Caco-2 (cell line): ENCODE measurements around the gene KLHL36. TPM values are rescaled to one million over a fixed set of nuclear protein-coding genes. Genes with fewer than 3 reads are reported as not detected.

Source experiments
- BruUV-seq: library from RNA; stranded (reverse); fragments of 400-500 nt; replicated peaks from 2 replicates; lab custom pipeline; 2021; lab: Mats Ljungman, UMichigan
- CTCF ChIA-PET: fragments of 300-600 bp; sonication (Branson Sonifier 250); formaldehyde crosslinking; loops from one replicate; lab custom pipeline; 2022; ENCODE audit warnings: antibody characterized with exemption; lab: Charles Lee
- POLR2A ChIA-PET: fragments of 300-600 bp; sonication (Branson Sonifier 250); formaldehyde crosslinking; loops from one replicate; lab custom pipeline; 2022; ENCODE audit warnings: antibody characterized with exemption; lab: Charles Lee
- DNase-seq, 2 experiments: peaks; one replicate each; pipeline versions ENCODE4 v3.0.0 to v3.0.0-alpha.2; 2020 to 2022
- H3K27me3 ChIP-seq: replicated peaks from 2 replicates; pipeline ENCODE4 v1.6.0; 2011; ENCODE audit warnings: low read length; ENCODE audit not compliant: control insufficient read depth, insufficient read depth
- H3K36me3 ChIP-seq: 2 replicates; pipeline ENCODE4 v1.5.1; 2011; ENCODE audit warnings: low read length; ENCODE audit not compliant: control insufficient read depth, insufficient read depth
- H3K4me1 ChIP-seq: fragments of 250-450 bp; sonication (Bioruptor Pico); 2 replicates; pipeline ENCODE4 v1.5.1; 2020; ENCODE audit warnings: mild to moderate bottlenecking
- H3K4me3 ChIP-seq: 2 replicates; pipeline ENCODE4 v1.5.1; 2011; ENCODE audit warnings: low read depth, mild to moderate bottlenecking, control low read depth, low read length
- H3K9me3 ChIP-seq: fragments of 250-450 bp; sonication (Bioruptor Pico); 2 replicates; pipeline ENCODE4 v1.5.1; 2020; ENCODE audit warnings: mild to moderate bottlenecking, moderate library complexity
- H3K27ac Mint-ChIP-seq: one replicate; pipeline ENCODE4 v1.8.0; 2022; ENCODE audit warnings: mixed read lengths; ENCODE audit not compliant: unreplicated experiment
- H3K27me3 Mint-ChIP-seq: one replicate; pipeline ENCODE4 v1.8.0; 2022; ENCODE audit warnings: mixed read lengths; ENCODE audit not compliant: insufficient read depth, unreplicated experiment
- H3K36me3 Mint-ChIP-seq: one replicate; pipeline ENCODE4 v1.8.0; 2022; ENCODE audit warnings: mild to moderate bottlenecking, mixed read lengths; ENCODE audit not compliant: insufficient read depth, unreplicated experiment
- H3K4me1 Mint-ChIP-seq: one replicate; pipeline ENCODE4 v1.8.0; 2022; ENCODE audit warnings: low read depth, mixed read lengths; ENCODE audit not compliant: unreplicated experiment
- H3K4me3 Mint-ChIP-seq: one replicate; pipeline ENCODE4 v1.8.0; 2022; ENCODE audit warnings: mild to moderate bottlenecking, moderate library complexity, mixed read lengths; ENCODE audit not compliant: unreplicated experiment
- H3K9me3 Mint-ChIP-seq: one replicate; pipeline ENCODE4 v1.8.0; 2022; ENCODE audit warnings: mixed read lengths; ENCODE audit not compliant: unreplicated experiment
- CTCF ChIP-seq, 2 experiments: fragments of 200-600 bp in 1 of 2; IDR thresholded peaks; 1 replicate in 1 of 2; 2 replicates in 1 of 2; pipeline versions ENCODE4 v1.5.1 to v1.8.0; 2011 to 2022; ENCODE audit warnings: antibody characterized with exemption in 1 of 2, control low read depth in 1 of 2, inconsistent platforms in 1 of 2, low read depth in 1 of 2, low read length in 1 of 2, mild to moderate bottlenecking in 1 of 2, moderate library complexity in 1 of 2; ENCODE audit not compliant: insufficient read depth in 1 of 2, severe bottlenecking in 1 of 2, unreplicated experiment in 1 of 2
- intact Hi-C: fragments of 100-400 bp; cut with micrococcal nuclease; formaldehyde crosslinking; loops from one replicate; pipeline ENCODE4 v1.10.0; 2022; ENCODE audit not compliant: unreplicated experiment
- total RNA-seq: library from RNA; stranded (reverse); gene quantifications from 2 replicates; pipeline ENCODE4 v1.2.3, GENCODE V29; 2022

The KLHL36 gene
- total RNA-seq, 1 experiment from 2014 or later, result 70.2 TPM

- Histone ChIP-seq H3K9me3 (no peaks in the 10 kb centered on the region), H3K4me1 (no peaks in the 10 kb centered on the region), H3K36me3 (peaks cover 8% of the 10 kb centered on the region), H3K27me3 (no peaks in the 10 kb centered on the region), H3K4me3 (no peak overlapping the region)
- no TSS peak for BruUV-seq
- Mint-ChIP-seq H3K27me3 (no peaks in the 10 kb centered on the region), H3K4me1 (no peaks in the 10 kb centered on the region), H3K4me3 (no peak overlapping the region), H3K9me3 (no peaks in the 10 kb centered on the region), H3K36me3 (peaks cover 72% of the 10 kb centered on the region), H3K27ac (no peak overlapping the region)
- ChIA-PET POLR2A (no interaction called here), CTCF (no interaction called here)
- intact Hi-C loops, result no loop called here
- no peak for DNase-seq
- no peak for TF ChIP-seq CTCF (IDR thresholded peaks at IDR 0.05; ENCODE audit: insufficient read depth in 1 of 2, low read depth in 1 of 2, low read length in 1 of 2, severe bottlenecking in 1 of 2, unreplicated experiment in 1 of 2)
Measured at GRCh38 chr16:84660973-84661372, 12.7 kb downstream of the KLHL36 start.

GRCh38 chr16:84661418-84662060 is 13.2 kb downstream of the KLHL36 start:
- no peak for DNase-seq
- BruUV-seq, result no TSS peak
- Mint-ChIP-seq H3K27me3 (no peaks in the 10 kb centered on the region), H3K4me3 (no peak overlapping the region), H3K36me3 (peaks cover 71% of the 10 kb centered on the region), H3K4me1 (no peaks in the 10 kb centered on the region), H3K27ac (no peak overlapping the region), H3K9me3 (no peaks in the 10 kb centered on the region)
- intact Hi-C loops, result no loop called here
- ChIA-PET POLR2A (no interaction called here), CTCF (no interaction called here)
- Histone ChIP-seq H3K9me3 (no peaks in the 10 kb centered on the region), H3K4me1 (no peaks in the 10 kb centered on the region), H3K27me3 (no peaks in the 10 kb centered on the region), H3K36me3 (peaks cover 8% of the 10 kb centered on the region), H3K4me3 (no peak overlapping the region)
- no peak for TF ChIP-seq CTCF (IDR thresholded peaks at IDR 0.05; ENCODE audit: insufficient read depth in 1 of 2, low read depth in 1 of 2, low read length in 1 of 2, severe bottlenecking in 1 of 2, unreplicated experiment in 1 of 2)

GRCh38 chr16:84662471-84662870 is 14.2 kb downstream of the KLHL36 start:
- no peaks in the 10 kb centered on the region for H3K9me3 ChIP-seq
- DNase-seq, result no peak
- intact Hi-C loops, result no loop called here
- POLR2A ChIA-PET, result no interaction called here
- Mint-ChIP-seq H3K4me3 (no peak overlapping the region), H3K27me3 (no peaks in the 10 kb centered on the region), H3K4me1 (no peaks in the 10 kb centered on the region), H3K36me3 (peaks cover 66% of the 10 kb centered on the region), H3K9me3 (no peaks in the 10 kb centered on the region), H3K27ac (no peak overlapping the region)
- no peaks in the 10 kb centered on the region for H3K27me3 ChIP-seq
- peaks cover 5% of the 10 kb centered on the region; the same call in 1 of the 2 replicates for H3K36me3 ChIP-seq
- no TSS peak for BruUV-seq
- no peak for TF ChIP-seq CTCF (IDR thresholded peaks at IDR 0.05; ENCODE audit: insufficient read depth in 1 of 2, low read depth in 1 of 2, low read length in 1 of 2, severe bottlenecking in 1 of 2, unreplicated experiment in 1 of 2)
- CTCF ChIA-PET, result interaction anchor here (0.6 kb wide), 1 partner anchor 165 kb away, joined by 10 read pairs; no protein-coding TSS in a partner anchor
- no peak overlapping the region for H3K4me3 ChIP-seq
- H3K4me1 ChIP-seq, result no peaks in the 10 kb centered on the region
